AG10803 (cell line): ENCODE data around the gene RILPL1.

Source experiments
- DNase-seq: peaks from one replicate; pipeline ENCODE4 v3.0.0; 2010; ENCODE audit warnings: low read depth
- H3K4me3 ChIP-seq: 2 replicates; pipeline ENCODE4 v1.5.1; 2011; ENCODE audit warnings: mild to moderate bottlenecking, low read length, control low read depth
- CTCF ChIP-seq: conservative IDR thresholded peaks from 2 replicates; pipeline ENCODE4 v1.5.1; 2011; ENCODE audit warnings: mild to moderate bottlenecking, low read length, control low read depth, inconsistent platforms

Gene RILPL1

GRCh38 chr12:123491481-123491880, 42.0 kb downstream of the RILPL1 start:
- no peak for DNase-seq
- H3K4me3 ChIP-seq = no peak overlapping the region
- no peak for TF ChIP-seq CTCF

- no peak for TF ChIP-seq CTCF
- no peak overlapping the region for H3K4me3 ChIP-seq
- no peak for DNase-seq
These were observed 42.5 kb downstream of the RILPL1 start for GRCh38 chr12:123491056-123491455.

GRCh38 chr12:123490089-123490488, 43.4 kb downstream of the RILPL1 start:
- TF ChIP-seq CTCF = no peak
- no peak overlapping the region for H3K4me3 ChIP-seq
- no peak for DNase-seq

GRCh38 chr12:123489580-123489979, 43.9 kb downstream of the RILPL1 start:
- no peak for DNase-seq
- TF ChIP-seq CTCF = no peak
- H3K4me3 ChIP-seq = no peak overlapping the region

GRCh38 chr12:123488539-123489230, 44.8 kb downstream of the RILPL1 start:
- TF ChIP-seq CTCF = no peak
- DNase-seq = no peak
- no peak overlapping the region for H3K4me3 ChIP-seq

GRCh38 chr12:123487428-123487827, 46.1 kb downstream of the RILPL1 start:
- H3K4me3 ChIP-seq = no peak overlapping the region
- TF ChIP-seq CTCF = no peak
- no peak for DNase-seq

GRCh38 chr12:123485756-123486155, 47.8 kb downstream of the RILPL1 start:
- no peak for TF ChIP-seq CTCF
- H3K4me3 ChIP-seq = no peak overlapping the region
- no peak for DNase-seq
